ENCODE results near the gene EVX2.

Gene EVX2

GRCh38 chr2:176079831-176080539, 3.8 kb downstream of the EVX2 start (continued):
- TF ChIP-seq CTCF (tag by site-specific recombination; IDR thresholded peaks at IDR 0.05) (peak; percentile 95), SALL2 (tag by site-specific recombination; IDR thresholded peaks at IDR 0.05; ENCODE audit: borderline replicate concordance) (no peak), ZBTB6 (tag by site-specific recombination; IDR thresholded peaks at IDR 0.05) (peak; percentile 52; the same call in 1 of the 2 replicates), ZNF654 (tag by site-specific recombination; IDR thresholded peaks at IDR 0.05; ENCODE audit: low read depth) (peak; percentile 25; the same call in 1 of the 2 replicates), ZNF660 (tag by site-specific recombination; IDR thresholded peaks at IDR 0.05) (peak; percentile 91), ZNF561 (tag by site-specific recombination; IDR thresholded peaks at IDR 0.05; ENCODE audit: borderline replicate concordance) (peak; percentile 78), ZBTB8A (tag by site-specific recombination; IDR thresholded peaks at IDR 0.05) (peak; percentile 100), ZNF266 (tag by site-specific recombination; IDR thresholded peaks at IDR 0.05; ENCODE audit: low read depth) (no peak), ZNF610 (tag by site-specific recombination; IDR thresholded peaks at IDR 0.05; ENCODE audit: borderline replicate concordance) (peak; percentile 25; the same call in 1 of the 2 replicates), ZBTB48 (tag by site-specific recombination; IDR thresholded peaks at IDR 0.05) (peak; percentile 75), ZNF549 (tag by site-specific recombination; IDR thresholded peaks at IDR 0.05) (no peak), GLIS2 (tag by site-specific recombination; IDR thresholded peaks at IDR 0.05) (peak; percentile 85), KLF1 (tag by site-specific recombination; IDR thresholded peaks at IDR 0.05) (no peak), ZFP37 (tag by site-specific recombination; IDR thresholded peaks at IDR 0.05) (no peak), HIC1 (tag by site-specific recombination; IDR thresholded peaks at IDR 0.05) (peak; percentile 67; the same call in 1 of the 2 replicates), ZSCAN30 (tag by site-specific recombination; IDR thresholded peaks at IDR 0.05) (peak; percentile 95), ZNF18 (tag by site-specific recombination; IDR thresholded peaks at IDR 0.05) (no peak), ZNF2 (tag by site-specific recombination; IDR thresholded peaks at IDR 0.05) (peak; percentile 50; the same call in 1 of the 2 replicates), ZNF626 (tag by site-specific recombination; IDR thresholded peaks at IDR 0.05) (no peak), ZBTB44 (tag by site-specific recombination; IDR thresholded peaks at IDR 0.05) (peak; percentile 21; the same call in 1 of the 2 replicates), TRIM28 (IDR thresholded peaks at IDR 0.05; ENCODE audit: borderline replicate concordance, low read length) (no peak), PBX3 (CRISPR knock-in tag; IDR thresholded peaks at IDR 0.05) (peak; percentile 61; the same call in 1 of the 2 replicates), ZNF707 (tag by site-specific recombination; IDR thresholded peaks at IDR 0.05) (no peak), ZNF398 (tag by site-specific recombination; IDR thresholded peaks at IDR 0.05) (no peak), PATZ1 (tag by site-specific recombination; IDR thresholded peaks at IDR 0.05) (peak; percentile 71)
